Urothelium cell line (cell line): Measurements from ENCODE around the gene IL6ST.
"Not testable (repeated sequence)": the region's sequence is repeated elsewhere in the genome, so short reads cannot be mapped to it uniquely, and the experiment has no call there.

Source experiments
- DNase-seq: peaks from one replicate; pipeline ENCODE4 v3.0.0; 2011; ENCODE audit warnings: low spot score, mixed read lengths
- FAIRE-seq: peaks from 2 replicates; lab custom pipeline; 2011; peaks lifted over from hg19 to GRCh38; lab: Jason Lieb, UNC

Gene IL6ST

DNA sequence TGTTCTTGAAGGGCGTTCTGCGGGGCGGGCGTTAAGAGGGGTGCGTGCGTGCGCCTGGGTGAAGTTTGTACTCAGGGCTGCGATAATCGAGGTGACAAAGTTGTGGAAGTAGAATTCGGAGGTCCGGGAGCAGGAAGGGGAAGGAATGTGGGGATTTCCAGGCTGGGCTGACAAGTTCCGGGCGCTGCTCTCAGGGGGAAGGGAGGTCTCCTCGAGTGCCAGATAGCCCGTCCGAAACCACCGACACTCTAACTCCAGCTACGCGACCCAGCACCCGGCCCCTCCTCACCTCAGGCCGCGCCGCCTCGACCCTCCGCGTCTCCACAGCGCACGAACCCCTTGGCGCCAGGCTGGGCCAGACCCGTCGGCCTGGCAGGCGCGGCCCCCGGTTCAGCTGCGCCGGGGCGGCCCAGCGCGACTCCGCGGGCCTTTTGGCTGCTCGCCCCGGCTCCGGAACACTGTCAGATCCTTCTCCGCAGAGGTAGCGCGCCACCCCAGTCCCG, at the start of gene IL6ST:
Gene IL6ST, minus strand, starts transcription at position 469 of the 503 bp plus-strand sequence. CDS start 18,685 bp downstream, outside the sequence.
- DNase-seq (peak; percentile 58), FAIRE-seq (no peak)

DNA sequence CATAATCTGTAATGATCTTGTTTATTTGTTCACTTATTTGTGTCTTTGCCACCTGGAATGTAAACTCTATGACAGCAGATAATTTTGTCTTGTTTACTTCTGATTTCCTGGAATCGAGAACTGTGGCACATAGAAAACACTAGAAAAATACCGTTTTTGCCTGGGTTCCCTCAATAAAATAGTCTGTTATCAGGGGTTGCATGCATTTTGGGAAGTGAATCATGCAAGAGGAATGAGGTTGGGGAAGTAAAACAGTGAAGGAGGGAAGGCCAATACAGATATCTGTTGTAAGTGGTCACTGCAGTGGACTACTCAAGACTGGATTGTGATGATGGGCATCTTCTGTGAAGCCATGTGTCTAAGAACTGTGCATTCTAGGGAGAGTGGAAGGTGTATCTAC, 45.2 kb upstream of the IL6ST start:
- no peak for FAIRE-seq
- no peak for DNase-seq

DNA sequence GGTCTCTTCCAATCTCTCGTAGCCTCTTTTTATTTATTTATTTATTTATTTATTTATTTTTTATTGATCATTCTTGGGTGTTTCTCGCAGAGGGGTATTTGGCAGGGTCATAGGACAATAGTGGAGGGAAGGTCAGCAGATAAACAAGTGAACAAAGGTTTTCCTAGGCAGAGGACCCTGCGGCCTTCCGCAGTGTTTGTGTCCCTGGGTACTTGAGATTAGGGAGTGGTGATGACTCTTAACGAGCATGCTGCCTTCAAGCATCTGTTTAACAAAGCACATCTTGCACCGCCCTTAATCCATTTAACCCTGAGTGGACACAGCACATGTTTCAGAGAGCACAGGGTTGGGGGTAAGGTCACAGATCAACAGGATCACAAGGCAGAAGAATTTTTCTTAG, 43.4 kb upstream of the IL6ST start:
- not testable (repeated sequence) for DNase-seq, FAIRE-seq

DNA sequence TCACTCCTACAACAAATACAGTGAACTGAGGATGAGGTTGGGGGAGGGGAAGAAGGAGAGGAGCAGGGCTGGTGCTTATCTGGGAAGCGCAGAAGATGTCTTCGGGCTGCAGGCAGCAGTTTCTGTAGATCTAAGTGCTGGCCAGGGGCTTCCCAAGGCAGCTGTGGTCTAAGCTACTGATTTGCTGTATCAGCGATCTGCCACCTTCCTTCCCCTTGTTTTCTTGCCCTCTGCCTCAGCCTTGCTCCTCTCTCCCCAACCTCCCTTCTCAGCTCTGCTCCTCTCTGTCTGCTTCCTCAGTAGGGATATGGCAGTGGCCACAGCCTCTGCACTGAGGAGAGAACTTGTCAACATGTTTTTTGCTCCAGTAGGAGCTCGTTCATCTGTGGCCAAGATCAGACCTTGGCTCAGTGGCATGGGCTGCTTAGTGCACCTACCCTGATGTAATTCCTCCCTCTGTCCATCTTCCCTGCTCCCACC, 42.8 kb upstream of the IL6ST start:
- FAIRE-seq: no peak
- DNase-seq: no peak

DNA sequence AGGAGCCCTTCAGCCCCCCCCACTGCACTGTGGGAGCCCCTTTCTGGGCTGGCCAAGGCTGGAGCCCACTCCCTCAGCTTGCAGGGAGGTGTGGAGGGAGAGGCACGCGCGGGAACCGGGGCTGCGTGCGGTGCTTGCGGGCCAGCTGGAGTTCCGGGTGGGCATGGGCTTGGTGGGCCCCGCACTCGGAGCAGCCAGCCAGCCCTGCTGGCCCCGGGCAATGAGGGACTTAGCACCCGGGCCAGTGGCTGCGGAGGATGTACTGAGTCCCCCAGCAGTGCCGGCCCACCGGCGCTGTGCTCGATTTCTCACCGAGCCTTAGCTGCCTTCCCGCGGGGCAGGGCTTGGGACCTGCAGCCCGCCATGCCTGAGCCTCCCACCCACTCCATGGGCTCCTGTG, 40.6 kb upstream of the IL6ST start:
- not testable (repeated sequence) for FAIRE-seq, DNase-seq

DNA sequence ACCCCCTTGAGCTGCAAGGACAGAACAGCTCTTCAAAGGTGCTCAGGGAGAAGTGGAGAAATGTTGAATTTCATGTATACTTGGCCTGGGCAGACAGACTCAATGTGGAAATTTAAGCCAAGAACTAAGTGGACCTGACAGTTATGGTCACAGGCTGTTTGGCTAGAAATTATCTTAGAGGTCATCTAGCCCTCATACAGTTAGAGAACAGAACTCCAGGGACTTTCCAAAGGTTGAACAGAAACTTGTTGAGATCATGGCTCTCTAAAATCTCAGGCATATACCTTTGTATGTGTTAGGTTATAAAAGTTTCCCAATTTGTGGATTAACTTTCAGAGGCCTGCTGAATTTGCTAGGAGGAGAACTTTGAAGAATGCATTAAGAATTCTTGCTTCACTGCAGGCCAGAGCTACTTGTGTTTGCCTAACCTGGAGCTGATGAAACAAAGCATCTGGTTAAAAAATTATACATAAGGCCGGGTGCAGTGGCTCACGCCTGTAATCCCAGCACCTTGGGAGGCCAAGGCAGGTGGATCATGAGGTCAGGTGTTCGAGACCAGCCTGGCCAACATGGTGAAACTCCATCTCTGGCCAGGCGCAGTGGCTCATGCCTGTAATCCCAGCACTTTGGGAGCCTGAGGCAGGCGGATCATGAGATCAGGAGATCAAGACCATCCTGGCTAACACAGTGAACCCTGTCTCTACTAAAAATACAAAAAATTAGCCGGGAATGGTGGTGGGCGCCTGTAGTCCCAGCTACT, 35.3 kb upstream of the IL6ST start:
- FAIRE-seq, DNase-seq: not testable (repeated sequence)

DNA sequence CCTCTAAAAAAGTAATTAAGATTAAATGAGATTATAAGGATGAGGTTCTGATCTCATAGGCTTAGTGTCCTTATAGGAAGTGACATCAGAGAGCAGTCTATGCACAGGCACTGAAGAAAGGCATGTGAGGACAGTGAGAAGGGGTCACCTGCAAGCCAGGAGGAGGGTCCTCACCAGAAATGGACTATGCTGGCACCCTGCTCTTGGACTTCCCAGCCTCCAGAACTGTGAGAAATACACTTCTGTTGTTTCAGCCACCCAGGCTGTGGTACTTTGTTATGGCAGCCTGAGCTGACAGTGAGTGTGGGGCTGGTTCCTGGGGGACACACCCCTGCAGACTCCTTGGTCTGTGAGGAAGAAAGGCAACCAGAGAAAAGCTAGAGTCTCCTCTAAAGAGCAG, 34.7 kb upstream of the IL6ST start:
- no peak for FAIRE-seq

DNA sequence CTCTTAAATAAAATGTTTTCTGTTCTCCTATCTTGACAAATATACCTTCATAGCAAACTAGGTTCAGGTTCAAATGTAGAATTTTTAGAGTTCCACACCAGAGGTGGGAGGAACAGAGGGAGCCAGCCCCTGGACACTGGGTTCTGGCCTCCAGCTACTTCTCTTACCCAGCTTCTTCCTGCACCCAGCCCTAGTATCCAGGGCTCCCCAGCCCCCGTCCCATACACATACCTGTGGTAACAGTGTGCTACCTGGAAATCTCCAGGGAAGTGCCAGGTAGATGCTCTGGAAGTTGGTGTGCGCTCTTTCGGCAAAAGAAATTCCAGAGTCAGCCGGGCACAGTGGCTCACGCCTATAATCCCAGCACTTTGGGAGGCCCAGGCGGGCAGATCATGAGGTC, 33.9 kb upstream of the IL6ST start:
- FAIRE-seq (no peak), DNase-seq (no peak)

More for the DNA sequence above, 34.7 kb upstream of the IL6ST start:
- DNase-seq: no peak

DNA sequence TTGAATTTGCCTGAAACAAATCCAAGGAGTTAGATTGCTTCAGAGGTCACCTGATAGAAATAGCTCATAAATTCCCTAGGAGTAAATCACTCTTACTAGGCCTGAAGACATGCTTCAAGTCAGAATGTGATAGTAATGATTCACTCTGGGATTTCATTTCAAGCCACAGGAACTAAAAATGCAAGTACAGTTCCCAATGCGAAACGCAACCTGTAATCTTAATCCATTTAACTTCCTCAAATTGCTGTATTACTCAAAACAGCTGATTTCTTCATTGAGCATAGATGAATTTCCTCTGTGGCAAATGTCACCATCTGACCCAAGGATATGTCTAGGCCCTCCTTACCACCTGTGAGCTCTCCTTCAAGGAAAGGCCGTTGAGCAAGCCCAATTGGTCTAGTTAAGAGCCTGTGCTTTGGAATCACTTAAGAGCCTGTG, 32.1 kb upstream of the IL6ST start:
- DNase-seq: peak; percentile 35
- FAIRE-seq: no peak

DNA sequence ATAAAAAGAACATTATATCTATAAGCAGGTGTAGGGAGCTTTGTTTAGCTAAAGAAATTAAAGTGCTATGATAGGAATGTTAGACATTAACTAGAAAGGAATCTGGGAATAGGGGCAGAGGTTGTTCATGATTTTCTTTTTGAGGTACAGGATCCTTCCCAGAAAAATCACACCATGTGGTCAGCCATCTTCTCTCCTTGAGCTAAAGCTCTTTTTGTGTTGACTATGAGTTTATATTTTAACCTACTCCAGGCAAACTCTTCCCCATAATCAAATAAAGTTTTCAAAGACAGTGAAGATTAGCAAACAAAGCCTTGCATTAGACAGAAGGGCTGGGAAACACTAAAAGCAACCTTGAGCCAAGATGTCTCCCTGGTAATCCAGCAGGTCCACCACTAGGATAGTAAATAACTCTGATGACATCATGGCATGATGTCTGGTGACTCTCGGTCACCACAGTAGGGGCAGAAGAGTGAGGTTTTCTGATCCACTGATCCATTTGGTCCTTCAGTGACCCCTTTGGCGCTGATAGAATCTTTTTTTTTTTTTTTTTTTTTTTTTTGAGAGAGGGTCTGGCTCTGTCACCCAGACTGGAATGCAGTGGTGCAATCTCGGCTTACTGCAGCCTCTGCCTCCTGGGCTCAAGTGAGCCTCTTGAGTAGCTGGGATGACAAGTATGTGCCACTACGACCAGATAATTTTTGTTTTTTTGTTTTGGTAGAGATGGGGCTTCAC, 30.6 kb upstream of the IL6ST start:
- FAIRE-seq (no peak), DNase-seq (no peak)

DNA sequence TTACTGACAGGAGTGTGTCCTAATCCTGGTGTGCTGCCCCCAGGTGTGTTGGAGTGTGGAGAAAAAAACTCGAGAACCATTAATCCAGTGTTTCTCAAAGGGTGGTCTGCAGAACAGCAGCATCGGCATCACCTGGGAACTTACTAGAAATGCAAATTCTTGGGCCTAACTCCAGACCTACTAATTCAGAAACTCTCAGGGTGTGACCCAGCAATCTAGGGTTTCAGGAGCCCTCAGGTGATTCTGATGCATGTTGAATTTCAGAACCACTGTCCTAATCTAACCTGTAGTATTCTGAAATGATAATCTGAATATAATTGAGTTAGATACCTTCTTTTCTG, 30.0 kb upstream of the IL6ST start:
- FAIRE-seq: no peak
- DNase-seq: no peak

DNA sequence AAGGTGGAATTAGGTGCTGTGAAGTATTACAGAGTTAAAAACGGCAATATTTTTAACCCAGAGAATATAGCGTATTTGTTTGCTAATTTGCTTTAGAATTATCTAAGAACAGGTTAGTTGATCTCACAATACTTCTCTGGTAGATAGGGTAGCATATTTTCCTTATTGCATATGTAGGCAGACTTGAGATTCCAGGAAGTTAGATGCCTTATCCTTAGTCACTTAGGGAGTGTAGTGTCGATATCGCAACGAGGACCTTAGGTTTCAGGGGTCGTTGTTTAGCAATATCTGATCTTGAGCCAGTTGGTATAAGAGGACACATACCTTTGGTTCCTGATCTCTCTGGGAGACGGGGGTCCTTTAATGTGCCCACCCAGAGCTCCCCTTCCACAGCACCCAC, 28.5 kb upstream of the IL6ST start:
- DNase-seq: no peak

DNA sequence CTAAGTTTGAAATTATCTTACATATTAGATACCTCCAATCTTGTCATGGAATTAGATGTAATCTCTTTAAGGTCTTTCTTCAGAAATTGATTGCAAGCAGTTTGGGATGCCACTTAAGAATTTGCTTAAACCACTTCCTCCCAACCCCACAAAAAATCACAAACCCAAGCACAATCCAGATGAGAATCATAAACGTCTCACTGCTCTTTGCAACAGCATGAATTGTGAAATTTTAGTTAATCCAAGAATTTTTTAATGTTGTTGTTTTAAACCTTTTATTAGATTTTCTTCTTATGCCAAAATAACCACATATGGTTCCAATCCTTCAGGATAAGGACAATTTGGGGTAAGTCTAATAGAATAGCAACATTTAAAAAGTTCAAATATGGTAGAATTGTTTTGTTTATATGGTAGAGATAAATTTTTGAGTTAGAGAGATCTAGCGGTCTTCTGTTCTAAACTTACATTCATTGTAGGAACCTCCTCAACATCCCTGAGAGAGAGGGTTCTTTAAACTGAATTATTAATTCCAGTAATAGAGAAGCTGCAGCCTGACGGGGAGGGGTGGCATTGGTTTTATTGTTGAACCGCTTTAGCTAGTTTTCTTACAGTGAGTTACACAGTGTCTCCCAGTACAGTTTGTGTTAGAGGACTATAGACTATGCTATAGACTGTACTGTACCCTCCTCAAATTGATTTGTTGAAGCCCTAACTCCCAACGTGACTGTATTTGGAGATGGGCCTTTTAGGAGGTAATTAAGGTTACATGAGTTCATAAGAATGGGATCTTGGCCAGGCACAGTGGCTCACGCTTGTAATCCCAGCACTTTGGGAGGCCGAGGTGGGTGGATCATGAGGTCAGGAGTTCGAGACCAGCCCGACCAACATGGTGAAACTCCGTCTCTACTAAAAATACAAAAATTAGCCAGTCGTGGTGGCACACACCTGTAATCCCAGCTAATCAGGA, 24.8 kb upstream of the IL6ST start:
- no peak for DNase-seq
- FAIRE-seq: no peak

More for the DNA sequence above, 28.5 kb upstream of the IL6ST start:
- FAIRE-seq: no peak

DNA sequence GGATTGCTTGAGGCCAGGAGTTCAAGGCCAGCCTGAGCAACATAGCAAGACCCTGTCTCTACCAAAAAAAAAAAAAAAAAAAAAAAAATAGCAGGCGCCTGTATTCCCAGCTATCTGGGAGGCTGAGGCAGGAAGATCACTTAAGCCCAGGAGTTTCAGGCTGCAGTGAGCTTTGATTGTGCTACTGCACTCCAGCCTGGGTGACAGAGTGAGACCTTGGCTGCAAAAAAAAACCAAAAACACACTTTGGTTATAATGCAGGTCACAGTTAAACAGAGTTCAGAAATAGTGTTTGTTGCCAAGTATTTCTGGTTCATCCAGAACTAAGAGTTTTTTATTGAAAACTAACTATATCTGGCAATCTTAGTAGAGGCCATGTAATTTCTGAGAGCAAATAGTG, 24.1 kb upstream of the IL6ST start:
- FAIRE-seq: no peak
- no peak for DNase-seq

DNA sequence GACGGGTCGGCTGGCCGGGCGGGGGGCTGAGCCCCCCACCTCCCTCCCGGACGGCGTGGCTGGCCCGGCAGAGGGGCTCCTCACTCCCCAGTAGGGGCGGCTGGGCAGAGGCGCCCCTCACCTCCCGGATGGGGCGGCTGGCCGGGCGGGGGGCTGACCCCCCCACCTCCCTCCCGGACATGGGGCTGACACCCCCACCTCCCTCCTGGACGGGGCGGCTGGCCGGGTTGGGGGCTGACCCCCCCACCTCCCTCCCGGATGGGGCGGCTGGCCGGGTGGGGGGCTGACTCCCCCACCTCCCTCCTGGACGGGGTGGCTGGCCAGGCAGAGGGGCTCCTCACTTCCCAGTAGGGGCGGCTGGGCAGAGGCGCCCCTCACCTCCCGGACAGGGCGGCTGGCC, 19.9 kb upstream of the IL6ST start:
- not testable (repeated sequence) for FAIRE-seq, DNase-seq

DNA sequence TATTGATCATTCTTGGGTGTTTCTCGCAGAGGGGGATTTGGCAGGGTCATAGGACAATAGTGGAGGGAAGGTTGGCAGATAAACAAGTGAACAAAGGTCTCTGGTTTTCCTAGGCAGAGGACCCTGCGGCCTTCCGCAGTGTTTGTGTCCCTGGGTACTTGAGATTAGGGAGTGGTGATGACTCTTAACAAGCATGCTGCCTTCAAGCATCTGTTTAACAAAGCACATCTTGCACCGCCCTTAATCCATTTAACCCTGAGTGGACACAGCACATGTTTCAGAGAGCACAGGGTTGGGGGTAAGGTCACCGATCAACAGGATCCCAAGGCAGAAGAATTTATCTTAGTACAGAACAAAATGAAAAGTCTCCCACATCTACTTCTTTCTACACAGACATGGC, 19.2 kb upstream of the IL6ST start:
- DNase-seq, FAIRE-seq: not testable (repeated sequence)

DNA sequence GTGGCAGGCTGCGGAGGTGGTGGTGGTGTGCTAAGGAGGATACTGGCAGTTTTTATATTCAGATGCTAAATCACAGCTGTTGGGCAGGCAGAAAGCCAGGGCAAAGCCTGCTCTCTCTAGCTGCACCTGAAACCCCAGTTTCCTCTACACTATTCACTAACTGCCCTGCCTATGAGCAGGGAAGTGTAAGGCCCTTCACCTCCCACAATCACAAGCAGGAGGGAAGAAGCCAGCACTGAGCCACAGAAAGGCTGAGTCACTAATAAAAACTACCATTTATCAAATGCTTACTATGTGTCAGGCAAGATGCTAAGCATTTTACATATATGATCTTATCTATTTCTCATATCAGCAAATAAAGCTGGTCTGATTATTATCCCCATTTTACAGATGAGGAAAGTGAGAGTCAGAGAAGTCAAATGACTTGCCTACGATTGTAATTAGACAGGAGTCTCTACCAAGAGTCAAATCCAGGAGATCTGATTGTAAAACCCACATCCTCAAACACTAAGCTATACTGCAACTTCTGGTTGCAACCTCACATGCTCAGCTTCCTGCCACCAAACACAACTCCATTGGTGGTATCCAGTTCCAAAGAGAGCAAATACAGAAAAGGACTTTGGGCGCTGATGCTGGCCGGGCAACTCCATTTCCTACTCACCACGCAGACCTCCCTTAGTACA, 17.7 kb upstream of the IL6ST start:
- DNase-seq (no peak), FAIRE-seq (no peak)

DNA sequence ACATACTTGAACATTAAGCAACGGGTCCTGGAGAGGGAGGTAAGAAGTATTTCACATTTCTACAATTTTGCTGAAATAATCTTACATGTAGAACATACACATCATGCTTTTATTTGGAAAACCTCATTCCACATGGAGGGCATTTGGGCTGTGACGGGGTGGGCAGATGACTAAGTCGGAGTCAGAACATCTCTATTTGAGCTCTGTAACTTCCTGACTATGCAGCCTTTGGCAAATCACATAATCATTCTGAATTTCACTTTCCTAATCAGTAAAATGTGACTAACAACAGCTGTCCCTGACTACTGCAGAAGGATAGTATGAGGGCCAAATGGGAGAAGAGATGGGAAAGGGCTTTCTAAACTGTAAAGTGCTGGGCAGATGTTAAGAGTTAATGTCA, 17.1 kb upstream of the IL6ST start:
- FAIRE-seq: no peak
- no peak for DNase-seq

DNA sequence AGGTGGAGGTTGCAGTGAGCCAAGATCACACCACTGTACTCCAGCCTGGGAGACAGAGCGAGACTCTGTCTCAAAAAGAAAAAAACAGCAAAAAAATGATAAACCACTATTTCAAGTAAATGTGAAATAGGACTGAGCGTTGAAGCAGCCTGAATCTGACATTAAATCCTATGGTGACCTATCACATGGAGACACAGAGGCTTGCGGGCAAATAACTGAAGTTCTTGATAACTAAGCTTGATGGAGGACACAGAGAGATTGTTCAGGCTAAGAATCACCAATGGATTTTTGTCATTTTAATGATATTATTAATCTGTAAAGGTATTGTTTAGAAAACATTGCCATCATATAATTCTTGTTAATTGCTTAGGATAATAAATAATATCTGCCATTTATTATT, 15.7 kb upstream of the IL6ST start:
- DNase-seq: no peak
- no peak for FAIRE-seq

DNA sequence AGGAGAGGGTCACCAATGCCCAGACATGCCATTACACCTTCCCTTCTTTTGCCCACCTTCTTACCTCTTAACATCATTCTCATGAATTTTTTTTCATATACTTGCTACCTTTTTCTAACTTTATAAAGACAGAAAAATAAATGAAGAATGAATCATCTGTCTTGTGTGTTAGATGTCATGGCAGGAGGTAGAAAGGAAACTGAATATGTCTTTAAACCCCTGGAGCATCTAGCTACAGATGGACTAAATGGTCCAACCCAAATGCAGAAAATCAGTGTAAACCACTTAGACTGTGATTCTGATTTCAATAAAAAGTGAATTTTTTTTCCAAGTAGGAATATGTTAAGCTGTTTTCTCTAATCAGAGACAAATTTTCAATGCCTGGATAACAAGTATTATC, 11.8 kb upstream of the IL6ST start:
- FAIRE-seq: no peak

More for the DNA sequence above, 11.8 kb upstream of the IL6ST start:
- DNase-seq: no peak
